ENCODE data around the gene PARD3.

- TF ChIP-seq CTCF (IDR thresholded peaks at IDR 0.05; ENCODE audit: poor library complexity, severe bottlenecking) (no peak), REST (IDR thresholded peaks at IDR 0.05; ENCODE audit: borderline replicate concordance) (no peak), POLR2AphosphoS5 (IDR thresholded peaks at IDR 0.05) (no peak), EZH2 (IDR thresholded peaks at IDR 0.05; ENCODE audit: borderline replicate concordance, insufficient read depth, low read length, poor library complexity, severe bottlenecking) (no peak), RAD21 (conservative IDR thresholded peaks at IDR 0.05) (no peak), EP300 (conservative IDR thresholded peaks at IDR 0.05; ENCODE audit: poor library complexity, severe bottlenecking) (no peak)
Observed at GRCh38 chr10:34528320-34528719, 286.8 kb downstream of the PARD3 start.
